SU-DHL-6 (cell line): ENCODE measurements around the gene SLC1A1.
"Not testable (repeated sequence)": the region's sequence is repeated elsewhere in the genome, so short reads cannot be mapped to it uniquely, and the experiment has no call there.

ENCODE experiments used
- H2AFZ ChIP-seq: fragments of 200-600 bp; sonication (generic); 2 replicates; pipeline ENCODE4 v1.6.1; 2014; ENCODE audit warnings: low read depth, mild to moderate bottlenecking, moderate library complexity, mixed read lengths, antibody characterized with exemption, low read length; ENCODE audit not compliant: severe bottlenecking
- H3F3A ChIP-seq: fragments of 200-600 bp; shearing (Covaris generic); 2 replicates; pipeline ENCODE4 v1.6.0; 2016; ENCODE audit warnings: antibody characterized with exemption, mild to moderate bottlenecking; ENCODE audit not compliant: insufficient read depth
- H3K27ac ChIP-seq: fragments of 200-600 bp; sonication (generic); 2 replicates; pipeline ENCODE4 v1.5.1; 2016; ENCODE audit warnings: low read depth, mild to moderate bottlenecking, low read length, moderate library complexity, mixed read lengths
- H3K27me3 ChIP-seq: fragments of 200-600 bp; sonication (generic), shearing (Covaris generic); 2 replicates; pipeline ENCODE4 v1.6.0; 2014; ENCODE audit warnings: mild to moderate bottlenecking, low read length
- H3K36me3 ChIP-seq: fragments of 200-600 bp; sonication (generic); 2 replicates; pipeline ENCODE4 v1.6.1; 2014; ENCODE audit warnings: mild to moderate bottlenecking, low read length, mixed read lengths
- H3K4me2 ChIP-seq: fragments of 300-600, 200-600 bp; shearing (Covaris generic), sonication (generic); 2 replicates; pipeline ENCODE4 v1.6.0; 2014; ENCODE audit warnings: low read length, low read depth, mild to moderate bottlenecking; ENCODE audit not compliant: poor library complexity, severe bottlenecking
- H3K4me3 ChIP-seq: fragments of 200-600 bp; sonication (generic); 2 replicates; pipeline ENCODE4 v1.5.1; 2014; ENCODE audit warnings: antibody characterized with exemption, low read length, mild to moderate bottlenecking, mixed read lengths; ENCODE audit not compliant: insufficient read depth, poor library complexity, severe bottlenecking
- H3K79me2 ChIP-seq: fragments of 200-600 bp; sonication (generic); 2 replicates; pipeline ENCODE4 v1.6.1; 2014; ENCODE audit warnings: mild to moderate bottlenecking, low read length, moderate library complexity; ENCODE audit not compliant: insufficient read depth
- H3K9ac ChIP-seq: fragments of 200-600 bp; sonication (generic); 2 replicates; pipeline ENCODE4 v1.7.0; 2014; ENCODE audit warnings: mild to moderate bottlenecking, low read length
- H3K9me2 ChIP-seq: fragments of 200-600 bp; sonication (generic); replicated peaks from 2 replicates; pipeline ENCODE4 v1.6.1; 2014; ENCODE audit warnings: low read length; ENCODE audit not compliant: insufficient read depth
- H3K9me3 ChIP-seq: fragments of 200-600 bp; sonication (generic); 2 replicates; pipeline ENCODE4 v1.6.1; 2014; ENCODE audit warnings: low read length, mixed read lengths; ENCODE audit not compliant: insufficient read depth
- H4K20me1 ChIP-seq: fragments of 200-600 bp; sonication (generic); 2 replicates; pipeline ENCODE4 v1.6.1; 2014; ENCODE audit warnings: low read depth, mild to moderate bottlenecking, antibody characterized with exemption, low read length, moderate library complexity, mixed read lengths
- CTCF ChIP-seq: fragments of 200-600 bp; sonication (generic); IDR thresholded peaks from one replicate; pipeline ENCODE4 v1.5.1; 2017; ENCODE audit warnings: antibody characterized with exemption, mild to moderate bottlenecking, low read length, moderate library complexity; ENCODE audit not compliant: insufficient read depth, poor library complexity, severe bottlenecking
- EZH2phosphoT487 ChIP-seq: fragments of 200-600 bp; sonication (generic), shearing (Covaris generic); conservative IDR thresholded peaks from 2 replicates; pipeline ENCODE4 v1.6.1; 2018; ENCODE audit warnings: mild to moderate bottlenecking, antibody characterized with exemption, low read length, moderate library complexity, mixed read lengths

SLC1A1 gene

DNA sequence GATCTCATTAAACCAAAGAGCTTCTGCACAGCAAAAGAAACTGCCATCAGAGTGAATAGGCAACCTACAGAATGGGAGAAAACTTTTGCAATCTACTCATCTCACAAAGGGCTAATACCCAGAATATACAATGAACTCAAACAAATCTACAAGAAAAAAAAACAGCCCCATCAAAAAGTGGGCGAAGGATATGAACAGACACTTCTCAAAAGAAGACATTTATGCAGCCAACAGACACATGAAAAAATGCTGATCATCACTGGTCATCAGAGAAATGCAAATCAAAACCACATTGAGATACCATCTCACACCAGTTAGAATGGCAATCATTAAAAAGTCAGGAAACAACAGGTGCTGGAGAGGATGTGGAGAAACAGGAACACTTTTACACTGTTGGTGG is 45.9 kb downstream of the SLC1A1 start:
- not testable (repeated sequence) for H3K36me3 ChIP-seq, H3K79me2 ChIP-seq, H2AFZ ChIP-seq, H3K9me3 ChIP-seq, H3K27me3 ChIP-seq, H3F3A ChIP-seq, H3K9ac ChIP-seq, H3K4me3 ChIP-seq, H4K20me1 ChIP-seq, H3K27ac ChIP-seq, H3K9me2 ChIP-seq, H3K4me2 ChIP-seq

DNA sequence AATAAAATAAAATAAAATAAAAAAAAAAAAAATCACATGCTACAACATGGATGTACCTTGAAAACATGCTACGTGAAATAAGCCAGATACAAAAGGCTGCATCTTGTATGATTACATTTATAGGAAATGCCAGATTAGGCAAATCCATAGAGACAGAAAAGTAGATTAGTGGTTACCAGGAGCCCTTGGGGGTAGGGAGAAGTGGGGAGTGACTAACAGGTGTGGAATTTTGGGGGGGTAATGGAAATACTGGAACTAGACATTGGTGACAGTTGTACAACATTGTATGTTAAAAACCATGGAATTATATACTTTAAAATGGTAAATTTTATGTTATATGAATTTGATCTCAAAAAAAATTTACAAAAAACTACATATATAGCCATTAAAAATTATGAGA is 47.3 kb downstream of the SLC1A1 start:
- Histone ChIP-seq H3K79me2 (no peaks in the 10 kb centered on the region), H3K36me3 (no peaks in the 10 kb centered on the region), H3K9me2 (no peaks in the 10 kb centered on the region), H3F3A (no peaks in the 10 kb centered on the region), H4K20me1 (no peaks in the 10 kb centered on the region), H3K27me3 (no peaks in the 10 kb centered on the region), H3K27ac (no peak overlapping the region), H3K9me3 (no peaks in the 10 kb centered on the region), H3K4me2 (no peak overlapping the region), H3K4me3 (no peak overlapping the region), H3K9ac (no peak overlapping the region), H2AFZ (no peak overlapping the region)
- no peak for TF ChIP-seq EZH2phosphoT487
- TF ChIP-seq CTCF: no peak

DNA sequence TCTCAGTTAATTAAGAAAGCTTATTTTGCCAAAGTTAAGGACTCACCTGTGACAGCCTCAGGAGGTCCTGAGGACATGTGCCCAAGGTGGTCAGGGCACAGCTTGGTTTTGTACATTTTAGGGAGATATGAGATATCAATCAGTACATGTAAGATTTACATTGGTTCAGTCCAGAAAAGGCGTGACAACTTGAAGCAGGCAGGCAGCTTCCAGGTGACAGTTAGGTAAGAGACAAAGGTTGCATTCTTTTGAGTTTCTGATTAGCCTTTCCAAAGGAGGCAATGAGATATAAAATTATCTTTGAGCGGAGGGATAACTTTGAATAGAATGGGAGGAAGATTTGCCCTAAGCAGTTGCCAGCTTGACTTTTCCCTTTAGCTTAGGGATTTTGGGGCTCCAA is 47.8 kb downstream of the SLC1A1 start:
- Histone ChIP-seq H2AFZ (no peak overlapping the region), H3K4me2 (no peak overlapping the region), H3K36me3 (no peaks in the 10 kb centered on the region), H3K27ac (no peak overlapping the region), H3F3A (no peaks in the 10 kb centered on the region), H3K79me2 (no peaks in the 10 kb centered on the region), H3K9me3 (no peaks in the 10 kb centered on the region), H3K9me2 (no peaks in the 10 kb centered on the region), H3K4me3 (no peak overlapping the region), H4K20me1 (no peaks in the 10 kb centered on the region), H3K27me3 (no peaks in the 10 kb centered on the region), H3K9ac (no peak overlapping the region)
- no peak for TF ChIP-seq EZH2phosphoT487
- TF ChIP-seq CTCF: no peak

DNA sequence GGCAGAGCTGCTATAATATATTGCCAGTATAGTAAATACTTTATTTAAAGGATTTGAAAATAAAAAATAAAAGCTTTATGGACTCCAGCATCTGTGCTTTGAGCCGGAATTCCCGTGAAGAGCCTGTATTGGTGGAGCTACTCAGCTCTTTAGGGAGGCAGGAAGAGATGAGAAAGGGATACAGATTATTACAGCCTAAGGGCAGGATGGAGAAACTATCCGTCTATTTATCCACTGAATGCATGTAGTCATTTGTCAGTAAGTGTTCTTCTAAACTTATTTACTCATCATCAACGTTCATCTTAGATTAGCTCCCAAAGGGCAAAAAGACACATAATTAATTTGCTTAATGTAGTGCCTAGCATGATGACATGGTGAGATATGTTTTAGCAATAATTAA is 48.4 kb downstream of the SLC1A1 start:
- Histone ChIP-seq H3K9me2 (no peaks in the 10 kb centered on the region), H3K4me2 (no peak overlapping the region), H4K20me1 (no peaks in the 10 kb centered on the region), H3K9me3 (no peaks in the 10 kb centered on the region), H3K79me2 (no peaks in the 10 kb centered on the region), H3K36me3 (no peaks in the 10 kb centered on the region), H3K9ac (no peak overlapping the region), H3F3A (no peaks in the 10 kb centered on the region), H3K27ac (no peak overlapping the region), H3K27me3 (no peaks in the 10 kb centered on the region), H3K4me3 (no peak overlapping the region), H2AFZ (no peak overlapping the region)
- TF ChIP-seq EZH2phosphoT487 (no peak), CTCF (no peak)
